GM12891 (cell line): ENCODE results near the gene DMGDH.

ENCODE experiments used
- POLR2A ChIP-seq: IDR thresholded peaks from 2 replicates; pipeline ENCODE4 v1.6.1; 2011; ENCODE audit warnings: low read depth, low read length, control low read depth
- POLR2AphosphoS5 ChIP-seq: IDR thresholded peaks from 2 replicates; pipeline ENCODE4 v1.6.1; 2011; ENCODE audit warnings: low read depth, low read length, control low read depth
- SPI1 ChIP-seq: IDR thresholded peaks from 2 replicates; pipeline ENCODE4 v1.6.1; 2011; ENCODE audit warnings: low read depth, low read length, control low read depth

DNA sequence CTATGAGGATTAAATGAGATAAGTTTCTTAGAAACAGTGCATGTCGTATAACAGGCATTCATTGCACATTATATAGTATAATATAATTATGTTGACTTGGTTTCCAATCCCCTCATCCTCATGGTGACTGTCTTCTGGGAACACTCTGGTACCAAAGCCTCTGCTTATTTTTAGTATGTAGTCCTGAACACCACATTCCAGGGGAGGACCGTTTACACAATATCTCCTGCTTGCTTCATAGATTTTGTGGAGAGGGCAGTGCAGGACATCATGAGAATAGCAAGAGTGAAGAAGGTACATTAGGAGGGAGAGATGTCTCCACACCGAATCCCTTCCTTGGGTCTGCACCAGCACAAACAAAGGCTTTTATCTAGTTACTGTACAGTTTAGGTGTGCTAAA lies 21.6 kb upstream of the DMGDH start:
- TF ChIP-seq POLR2A (no peak), SPI1 (no peak), POLR2AphosphoS5 (no peak)
